Measurements from ENCODE around the gene LRSAM1.

GRCh38 chr9:127534250-127534906 lies 83.1 kb downstream of the LRSAM1 start:
- TF ChIP-seq CTCF (IDR thresholded peaks at IDR 0.05) (no peak), POLR2A (IDR thresholded peaks at IDR 0.05) (no peak)
